ENCODE data around the gene RBM14.

DNA sequence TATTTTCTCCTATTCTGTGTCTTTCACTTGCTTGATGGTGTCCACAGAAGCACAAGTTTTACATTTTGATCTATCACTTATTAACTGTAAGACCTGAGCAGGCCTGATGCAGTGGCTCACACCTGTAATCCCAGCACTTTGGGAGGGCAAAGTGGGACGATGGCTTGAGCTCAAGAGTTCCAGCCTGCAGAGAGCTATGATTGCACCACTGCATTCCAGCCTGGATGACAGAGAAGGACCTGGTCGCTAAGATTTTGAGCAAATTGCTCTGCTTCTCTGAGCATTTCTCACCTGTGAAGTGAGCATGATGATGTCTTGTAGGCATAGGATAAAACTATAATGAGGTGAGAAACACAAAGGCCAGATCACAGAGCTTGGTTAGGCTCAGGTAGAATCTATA is 30.3 kb upstream of the RBM14 start:
- TF ChIP-seq, protein P1, sequence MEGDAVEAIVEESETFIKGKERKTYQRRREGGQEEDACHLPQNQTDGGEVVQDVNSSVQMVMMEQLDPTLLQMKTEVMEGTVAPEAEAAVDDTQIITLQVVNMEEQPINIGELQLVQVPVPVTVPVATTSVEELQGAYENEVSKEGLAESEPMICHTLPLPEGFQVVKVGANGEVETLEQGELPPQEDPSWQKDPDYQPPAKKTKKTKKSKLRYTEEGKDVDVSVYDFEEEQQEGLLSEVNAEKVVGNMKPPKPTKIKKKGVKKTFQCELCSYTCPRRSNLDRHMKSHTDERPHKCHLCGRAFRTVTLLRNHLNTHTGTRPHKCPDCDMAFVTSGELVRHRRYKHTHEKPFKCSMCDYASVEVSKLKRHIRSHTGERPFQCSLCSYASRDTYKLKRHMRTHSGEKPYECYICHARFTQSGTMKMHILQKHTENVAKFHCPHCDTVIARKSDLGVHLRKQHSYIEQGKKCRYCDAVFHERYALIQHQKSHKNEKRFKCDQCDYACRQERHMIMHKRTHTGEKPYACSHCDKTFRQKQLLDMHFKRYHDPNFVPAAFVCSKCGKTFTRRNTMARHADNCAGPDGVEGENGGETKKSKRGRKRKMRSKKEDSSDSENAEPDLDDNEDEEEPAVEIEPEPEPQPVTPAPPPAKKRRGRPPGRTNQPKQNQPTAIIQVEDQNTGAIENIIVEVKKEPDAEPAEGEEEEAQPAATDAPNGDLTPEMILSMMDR (IDR thresholded peaks at IDR 0.05) = no peak
- TF ChIP-seq POLR2A (IDR thresholded peaks at IDR 0.05) = no peak

Measured in body of pancreas (tissue), 4 donors.